Activated naive CD8-positive, alpha-beta T cell (primary cell): Measurements from ENCODE around the gene TRIO.

Experiments
- H3K27ac Mint-ChIP-seq: one replicate; pipeline ENCODE4 v1.8.0; 2021; ENCODE audit warnings: mixed read lengths
- H3K27me3 Mint-ChIP-seq: one replicate; pipeline ENCODE4 v1.8.0; 2021; ENCODE audit warnings: mixed read lengths
- H3K36me3 Mint-ChIP-seq: one replicate; pipeline ENCODE4 v1.8.0; 2021; ENCODE audit warnings: mixed read lengths
- H3K4me1 Mint-ChIP-seq: one replicate; pipeline ENCODE4 v1.8.0; 2021; ENCODE audit warnings: low read depth, mixed read lengths
- H3K4me3 Mint-ChIP-seq: one replicate; pipeline ENCODE4 v1.8.0; 2021; ENCODE audit warnings: mild to moderate bottlenecking, mixed read lengths
- H3K9me3 Mint-ChIP-seq: one replicate; pipeline ENCODE4 v1.8.0; 2021; ENCODE audit warnings: low read depth, mixed read lengths

TRIO gene

DNA sequence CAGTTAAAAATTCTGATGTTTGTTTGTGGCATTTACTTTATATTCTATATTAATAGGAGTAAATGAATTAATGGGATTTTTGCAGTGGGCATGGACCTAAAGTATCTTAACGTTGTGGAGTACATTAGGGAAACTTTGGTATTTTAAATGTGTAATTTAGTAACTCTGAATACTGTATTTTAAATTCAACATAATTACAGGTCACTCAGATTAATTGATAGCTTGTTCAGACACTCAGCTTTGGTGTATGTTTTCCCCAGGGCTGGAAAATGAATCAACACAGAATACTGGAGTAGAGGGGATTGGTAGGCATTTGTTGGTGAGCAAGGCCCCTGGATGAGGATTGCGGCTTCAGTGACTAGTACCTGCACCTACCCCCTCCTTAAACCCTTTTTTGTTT lies 117.5 kb downstream of the TRIO start:
- Mint-ChIP-seq H3K9me3 (no peaks in the 10 kb centered on the region), H3K4me1 (peaks cover 8% of the 10 kb centered on the region), H3K4me3 (no peak overlapping the region), H3K27ac (no peak overlapping the region), H3K36me3 (no peaks in the 10 kb centered on the region), H3K27me3 (peaks cover 7% of the 10 kb centered on the region)

DNA sequence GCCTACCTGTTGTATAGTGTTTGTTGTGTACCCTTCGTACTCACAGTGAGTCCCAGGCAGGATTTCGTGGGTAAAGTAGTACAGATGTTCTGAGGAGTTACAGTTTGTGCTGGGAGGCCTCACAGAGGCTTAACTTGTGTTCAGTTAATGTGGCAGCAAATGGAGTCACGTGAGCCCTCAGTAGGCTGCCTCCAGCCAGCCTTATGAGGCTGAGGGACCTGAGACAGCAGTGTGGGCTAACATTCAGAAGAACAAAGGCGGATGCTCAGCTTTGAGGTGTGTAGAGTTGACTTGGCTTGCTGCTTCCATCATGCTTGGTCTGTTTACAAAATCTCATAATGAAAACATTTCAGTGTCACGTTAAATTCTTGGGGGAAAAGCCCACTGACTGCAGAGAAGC lies 118.1 kb downstream of the TRIO start:
- Mint-ChIP-seq H3K4me1 (peaks cover 8% of the 10 kb centered on the region), H3K4me3 (no peak overlapping the region), H3K9me3 (no peaks in the 10 kb centered on the region), H3K27ac (no peak overlapping the region), H3K27me3 (peaks cover 12% of the 10 kb centered on the region), H3K36me3 (no peaks in the 10 kb centered on the region)

DNA sequence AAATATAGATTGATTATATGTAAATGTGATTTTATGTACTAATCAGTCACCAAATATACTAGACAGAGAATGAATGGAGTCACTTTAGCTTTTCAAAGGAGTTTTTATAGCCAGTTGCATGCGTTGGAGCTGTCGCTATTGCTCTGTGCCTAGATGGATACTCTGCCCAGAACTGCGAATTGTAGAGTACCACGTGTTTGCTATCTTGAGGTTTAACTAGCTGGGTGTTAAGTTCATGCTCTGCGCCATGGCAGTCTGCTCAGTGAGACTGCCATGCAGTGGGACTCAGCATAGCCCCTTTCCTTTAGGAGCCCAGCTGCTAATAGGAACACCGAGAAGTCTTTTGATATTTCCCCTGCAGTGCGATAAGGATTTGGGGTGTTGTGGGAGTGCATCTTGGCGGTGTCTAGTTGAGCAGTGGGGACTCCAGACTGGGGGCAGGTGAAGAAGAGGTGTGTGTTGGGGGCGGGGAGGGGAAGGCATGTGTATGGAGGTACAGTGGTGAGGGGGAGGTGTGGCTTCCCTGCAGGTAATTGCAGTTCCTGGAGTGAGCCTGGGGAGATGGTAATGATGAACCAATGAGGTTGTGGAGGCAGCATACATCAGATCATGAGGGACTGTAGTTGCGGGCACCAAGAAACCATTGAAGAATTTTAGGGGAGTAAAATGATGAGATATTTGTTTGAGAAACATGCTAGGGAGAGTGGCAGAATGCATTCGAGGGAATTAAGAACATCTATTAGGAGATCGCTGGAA lies 118.9 kb downstream of the TRIO start:
- Mint-ChIP-seq H3K4me3 (no peak overlapping the region), H3K27ac (no peak overlapping the region), H3K4me1 (peaks cover 8% of the 10 kb centered on the region), H3K9me3 (no peaks in the 10 kb centered on the region), H3K27me3 (peaks cover 11% of the 10 kb centered on the region), H3K36me3 (no peaks in the 10 kb centered on the region)

DNA sequence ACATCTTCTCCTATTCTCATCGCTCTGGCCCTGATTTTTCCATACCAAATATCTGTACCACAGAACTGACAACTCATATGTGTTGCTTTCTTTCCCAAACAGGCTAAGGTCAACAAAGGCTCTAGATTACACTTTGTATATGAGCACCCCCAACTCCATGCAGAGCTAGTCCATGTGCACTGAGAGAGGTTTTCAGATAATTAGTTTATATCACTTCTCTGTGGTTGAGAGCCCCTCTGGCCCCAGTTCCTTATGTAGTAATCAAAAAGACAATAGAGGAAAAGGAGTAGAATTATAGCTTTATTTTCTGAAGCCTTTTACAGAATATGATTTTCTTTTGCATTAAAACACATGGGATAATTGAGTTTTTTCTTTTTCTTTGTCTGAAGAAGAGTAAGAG lies 120.0 kb downstream of the TRIO start:
- no peaks in the 10 kb centered on the region for H3K9me3 Mint-ChIP-seq
- peaks cover 14% of the 10 kb centered on the region for H3K27me3 Mint-ChIP-seq
- H3K4me3 Mint-ChIP-seq = no peak overlapping the region
- peaks cover 8% of the 10 kb centered on the region for H3K4me1 Mint-ChIP-seq
- no peaks in the 10 kb centered on the region for H3K36me3 Mint-ChIP-seq
- no peak overlapping the region for H3K27ac Mint-ChIP-seq

DNA sequence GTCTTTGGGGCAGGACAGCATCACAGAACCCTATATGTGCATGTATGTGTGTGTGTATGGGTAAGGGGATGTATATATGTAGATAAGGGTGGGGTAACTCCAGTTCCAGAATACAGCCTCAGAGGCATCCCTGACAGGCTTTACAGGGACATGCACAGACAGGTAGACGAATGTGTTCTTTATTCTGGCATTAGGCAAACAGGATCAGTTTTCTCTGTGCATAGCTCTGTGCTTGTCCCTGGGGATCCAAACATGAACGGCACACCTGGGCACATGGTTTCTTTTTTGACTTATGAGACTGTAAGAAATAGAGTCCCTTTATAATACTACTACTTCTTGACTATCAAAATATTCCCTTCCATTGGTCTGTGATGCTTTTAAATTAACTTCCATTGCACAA lies 120.6 kb downstream of the TRIO start:
- Mint-ChIP-seq H3K27ac (no peak overlapping the region), H3K4me1 (peaks cover 8% of the 10 kb centered on the region), H3K4me3 (no peak overlapping the region), H3K36me3 (no peaks in the 10 kb centered on the region), H3K27me3 (peaks cover 17% of the 10 kb centered on the region), H3K9me3 (no peaks in the 10 kb centered on the region)

DNA sequence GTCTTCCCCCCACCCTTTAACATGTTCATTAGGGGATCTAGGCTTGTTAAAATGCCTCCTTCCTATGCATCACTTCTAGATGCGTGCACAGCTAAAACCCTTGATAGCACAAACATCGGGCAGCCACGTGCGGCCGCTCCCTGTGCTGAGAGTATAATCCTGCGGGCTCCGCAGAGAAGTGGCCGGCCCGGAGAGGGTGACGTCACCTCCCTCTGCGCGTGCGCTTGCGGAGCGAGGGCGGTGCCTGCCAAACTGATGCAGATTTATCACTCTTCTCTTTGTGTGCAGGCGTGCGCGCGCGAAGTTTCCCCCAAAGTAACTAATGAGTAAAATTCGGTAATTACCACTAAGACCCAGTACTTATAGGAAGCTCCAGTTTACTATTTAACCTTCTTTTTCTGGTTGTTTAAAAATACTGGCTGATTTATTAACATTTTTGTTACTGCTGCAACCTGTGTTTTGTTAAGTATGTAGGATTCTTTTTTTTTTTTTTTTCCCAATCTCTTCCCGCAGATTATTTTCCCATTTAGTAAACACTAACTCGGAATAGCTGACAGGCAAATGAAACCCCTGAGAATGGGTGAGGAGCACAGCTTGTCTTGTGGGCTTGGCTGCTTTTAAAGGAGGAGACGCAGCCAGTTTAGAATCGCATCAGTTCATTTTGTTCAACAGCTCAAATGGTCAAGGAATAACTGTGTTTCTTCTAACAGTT lies 121.6 kb downstream of the TRIO start:
- H3K36me3 Mint-ChIP-seq = no peaks in the 10 kb centered on the region
- no peak overlapping the region for H3K27ac Mint-ChIP-seq
- H3K4me1 Mint-ChIP-seq = peaks cover 8% of the 10 kb centered on the region
- H3K4me3 Mint-ChIP-seq = peak overlapping the region; percentile 66
- H3K27me3 Mint-ChIP-seq = peaks cover 17% of the 10 kb centered on the region
- H3K9me3 Mint-ChIP-seq = no peaks in the 10 kb centered on the region

DNA sequence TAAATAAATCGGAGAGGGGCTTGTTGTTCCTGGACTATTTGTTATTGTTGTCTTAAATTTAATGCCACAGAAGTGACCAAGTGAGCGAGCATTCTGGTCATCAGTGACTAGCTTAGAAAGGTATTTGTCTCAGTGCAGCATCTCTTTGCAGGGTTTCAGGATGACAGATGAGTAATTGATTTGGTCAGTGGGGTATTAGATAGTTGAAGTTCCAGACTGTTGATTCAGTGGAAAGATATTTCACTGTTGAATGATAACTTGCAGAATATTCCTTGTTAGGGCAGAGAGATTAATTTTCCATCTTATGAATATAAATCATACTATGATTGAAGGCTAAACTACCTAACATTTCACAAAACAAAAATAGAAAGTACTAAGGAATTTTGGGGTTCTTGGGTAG lies 122.4 kb downstream of the TRIO start:
- no peaks in the 10 kb centered on the region for H3K36me3 Mint-ChIP-seq
- H3K4me1 Mint-ChIP-seq = peaks cover 8% of the 10 kb centered on the region
- no peak overlapping the region for H3K4me3 Mint-ChIP-seq
- no peak overlapping the region for H3K27ac Mint-ChIP-seq
- H3K9me3 Mint-ChIP-seq = no peaks in the 10 kb centered on the region
- peaks cover 17% of the 10 kb centered on the region for H3K27me3 Mint-ChIP-seq

DNA sequence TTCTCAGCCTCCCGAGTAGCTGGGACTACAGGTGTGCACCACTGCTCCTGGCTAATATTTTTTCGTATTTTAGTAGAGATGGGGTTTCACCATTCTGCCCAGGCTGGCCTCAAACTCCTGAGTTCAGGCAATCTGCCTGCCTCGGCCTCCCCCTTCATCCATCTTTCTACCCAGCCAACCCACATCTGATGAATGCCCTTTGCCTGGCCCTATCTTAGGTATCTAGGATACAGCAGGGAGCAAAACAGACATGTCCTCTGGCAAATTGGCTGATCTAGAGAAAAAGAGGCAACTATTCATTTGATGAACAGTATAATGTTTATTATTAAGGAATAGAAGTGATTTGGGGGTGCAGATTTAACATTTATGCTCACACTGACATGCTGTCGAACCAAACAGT lies 123.0 kb downstream of the TRIO start:
- Mint-ChIP-seq H3K4me1 (peaks cover 8% of the 10 kb centered on the region), H3K4me3 (no peak overlapping the region), H3K27me3 (peaks cover 17% of the 10 kb centered on the region), H3K27ac (no peak overlapping the region), H3K9me3 (no peaks in the 10 kb centered on the region), H3K36me3 (no peaks in the 10 kb centered on the region)

DNA sequence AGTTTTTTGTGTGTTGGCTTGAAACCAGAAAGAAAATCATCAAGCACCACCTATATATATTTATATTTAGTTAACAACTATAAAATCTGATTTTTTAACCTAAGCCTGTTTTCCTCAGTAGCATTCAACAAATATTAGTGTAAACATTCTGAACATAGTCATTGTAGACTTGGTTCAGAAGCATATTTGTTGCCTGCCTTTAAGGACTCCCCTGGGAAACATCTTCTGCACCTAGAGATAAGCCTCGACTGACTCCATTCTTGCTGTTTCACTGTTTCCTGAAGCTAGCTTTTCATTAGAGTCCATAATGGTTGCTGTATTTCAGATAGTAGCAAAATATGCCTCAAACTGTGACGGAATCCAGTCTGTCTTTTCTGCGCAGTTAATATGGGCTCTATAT lies 123.5 kb downstream of the TRIO start:
- Mint-ChIP-seq H3K36me3 (no peaks in the 10 kb centered on the region), H3K27ac (no peak overlapping the region), H3K27me3 (peaks cover 17% of the 10 kb centered on the region), H3K4me1 (peaks cover 8% of the 10 kb centered on the region), H3K4me3 (no peak overlapping the region), H3K9me3 (no peaks in the 10 kb centered on the region)

DNA sequence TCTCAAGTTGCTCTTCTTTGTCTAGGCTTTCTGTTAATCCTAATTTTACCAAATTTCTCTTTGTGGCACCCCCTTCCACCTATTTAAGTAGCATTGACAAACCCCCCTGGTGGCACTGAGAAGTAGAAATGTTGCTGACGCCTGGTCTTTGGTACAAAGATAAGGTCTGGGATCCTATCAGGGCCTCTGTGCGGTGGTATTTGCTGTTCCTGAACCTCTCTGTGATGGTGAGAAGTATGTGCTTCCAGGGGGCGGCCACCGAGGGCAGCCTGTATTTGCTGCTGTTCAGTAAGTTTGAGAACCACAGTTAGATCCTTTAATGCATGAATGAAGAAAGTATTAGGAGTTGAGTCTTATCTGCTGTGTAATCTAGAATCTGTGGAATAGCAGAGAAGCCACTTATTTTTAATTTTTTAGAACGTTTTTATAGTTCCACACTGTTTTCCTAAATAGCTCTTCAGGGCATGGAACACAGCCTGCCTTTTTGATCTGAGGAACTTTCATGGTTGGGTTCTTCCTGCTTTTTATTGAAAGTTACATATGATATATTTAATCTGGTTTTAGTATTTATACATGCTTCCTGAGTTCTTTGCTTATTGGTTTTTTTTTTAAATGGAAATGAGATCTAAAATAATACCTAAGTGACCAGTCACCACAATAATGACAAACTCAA lies 124.2 kb downstream of the TRIO start:
- H3K9me3 Mint-ChIP-seq = no peaks in the 10 kb centered on the region
- no peak overlapping the region for H3K4me3 Mint-ChIP-seq
- H3K27me3 Mint-ChIP-seq = peaks cover 17% of the 10 kb centered on the region

DNA sequence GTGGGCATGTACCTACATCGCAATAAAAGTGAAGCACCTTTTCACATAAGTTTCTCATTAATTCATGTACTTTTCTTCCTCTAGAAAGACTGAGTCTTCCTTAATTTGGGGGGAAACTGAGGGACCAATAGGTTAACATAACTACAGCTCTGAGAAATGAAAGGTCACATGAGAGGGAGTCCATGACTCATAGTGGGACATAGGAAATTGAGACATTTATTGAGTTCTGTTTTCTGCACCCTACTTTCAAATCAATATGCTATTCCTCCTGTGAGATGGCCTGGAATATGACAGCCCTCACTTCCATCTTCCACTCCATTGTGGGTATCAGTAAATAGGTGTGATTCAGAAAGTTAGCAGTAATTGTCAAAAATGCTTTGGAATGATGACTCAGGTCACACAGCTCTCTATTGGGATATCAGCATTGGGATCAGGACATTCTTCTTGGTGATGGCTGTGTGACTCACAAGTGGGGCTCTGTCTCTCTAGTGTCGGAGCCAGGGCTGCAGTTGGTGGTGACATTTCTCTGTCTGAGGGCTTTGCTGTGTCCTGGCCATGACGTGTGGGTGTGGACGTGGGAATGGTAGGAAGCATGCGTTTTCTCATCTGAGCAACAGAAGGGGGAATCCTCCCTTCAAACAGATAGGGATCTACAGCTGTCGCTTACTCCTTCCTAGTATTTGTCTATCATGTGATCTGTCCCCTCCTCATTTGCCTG lies 125.0 kb downstream of the TRIO start:
- no peak overlapping the region for H3K27ac Mint-ChIP-seq
- H3K4me3 Mint-ChIP-seq = no peak overlapping the region
- peaks cover 17% of the 10 kb centered on the region for H3K27me3 Mint-ChIP-seq
- peaks cover 8% of the 10 kb centered on the region for H3K4me1 Mint-ChIP-seq
- no peaks in the 10 kb centered on the region for H3K36me3 Mint-ChIP-seq
- no peaks in the 10 kb centered on the region for H3K9me3 Mint-ChIP-seq

More for the DNA sequence above, 124.2 kb downstream of the TRIO start:
- no peaks in the 10 kb centered on the region for H3K36me3 Mint-ChIP-seq
- peaks cover 8% of the 10 kb centered on the region for H3K4me1 Mint-ChIP-seq
- H3K27ac Mint-ChIP-seq = no peak overlapping the region

DNA sequence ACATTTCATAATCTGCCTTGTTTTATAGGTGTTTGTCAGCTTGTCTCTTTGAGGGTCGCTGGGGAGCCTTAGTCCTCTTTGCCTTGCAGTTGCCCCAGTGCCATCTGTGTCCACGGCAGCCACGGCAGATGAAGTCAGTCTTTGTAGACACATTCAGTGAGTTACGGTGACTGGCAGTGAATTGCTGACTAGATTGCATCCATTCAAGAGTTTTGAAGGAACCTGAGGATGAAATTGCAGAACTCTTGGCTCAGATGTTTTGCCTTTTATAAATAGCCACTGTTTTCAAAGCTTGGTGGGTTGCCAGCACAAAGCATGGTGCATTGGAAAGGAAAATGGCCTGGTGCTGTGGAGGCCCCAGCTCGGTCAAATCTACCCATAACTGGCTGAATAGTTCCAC lies 125.6 kb downstream of the TRIO start:
- Mint-ChIP-seq H3K9me3 (no peaks in the 10 kb centered on the region), H3K27me3 (peaks cover 17% of the 10 kb centered on the region), H3K27ac (no peak overlapping the region), H3K36me3 (no peaks in the 10 kb centered on the region), H3K4me1 (peaks cover 8% of the 10 kb centered on the region), H3K4me3 (no peak overlapping the region)

DNA sequence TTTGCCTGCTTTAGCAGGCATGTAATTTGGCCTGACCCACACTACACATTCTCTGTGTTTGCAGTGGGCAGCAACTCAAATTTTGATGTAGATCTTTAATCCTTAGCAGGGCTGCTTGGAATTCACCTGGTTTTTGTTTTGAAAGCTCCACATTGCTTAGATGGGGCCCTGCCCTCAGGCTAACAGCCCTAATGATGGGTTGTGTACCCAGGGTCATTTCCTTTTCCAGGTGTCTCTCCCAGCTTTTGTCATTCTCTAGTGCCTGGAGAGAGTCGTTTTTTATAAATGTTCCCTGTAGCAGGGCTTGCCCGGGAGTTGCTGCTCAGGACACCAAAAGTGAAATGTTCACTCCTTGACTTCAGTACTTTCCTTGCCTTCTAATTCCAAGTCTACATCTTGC lies 126.3 kb downstream of the TRIO start:
- peaks cover 17% of the 10 kb centered on the region for H3K27me3 Mint-ChIP-seq
- no peaks in the 10 kb centered on the region for H3K36me3 Mint-ChIP-seq
- no peak overlapping the region for H3K4me3 Mint-ChIP-seq
- peaks cover 8% of the 10 kb centered on the region for H3K4me1 Mint-ChIP-seq
- H3K9me3 Mint-ChIP-seq = no peaks in the 10 kb centered on the region
- no peak overlapping the region for H3K27ac Mint-ChIP-seq

DNA sequence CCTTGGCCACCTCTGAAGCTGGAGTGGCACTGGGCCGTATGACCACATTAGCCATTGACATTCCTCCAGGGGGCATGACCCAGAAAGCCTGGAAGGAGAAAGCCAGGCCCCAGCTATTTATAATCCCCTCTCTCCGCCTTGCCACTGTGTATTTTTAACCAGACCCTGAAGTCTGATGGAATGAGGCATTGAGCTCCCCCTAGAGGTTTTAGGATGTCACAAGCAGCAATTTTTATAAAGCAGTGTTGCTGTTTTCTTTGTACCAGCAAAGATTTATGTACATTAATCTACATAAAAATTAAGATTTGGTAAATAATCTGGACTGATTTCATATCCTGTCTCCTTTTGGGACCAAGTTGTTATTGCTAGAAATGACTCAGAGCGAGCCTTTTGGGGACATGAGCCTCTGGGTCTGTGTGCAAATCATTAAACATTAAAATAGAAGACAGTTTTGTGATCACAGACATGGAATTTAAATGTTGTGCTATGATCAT lies 127.1 kb downstream of the TRIO start:
- Mint-ChIP-seq H3K27me3 (peaks cover 15% of the 10 kb centered on the region), H3K36me3 (no peaks in the 10 kb centered on the region), H3K4me1 (peaks cover 2% of the 10 kb centered on the region), H3K4me3 (no peak overlapping the region), H3K9me3 (no peaks in the 10 kb centered on the region), H3K27ac (no peak overlapping the region)
